Hematopoietic multipotent progenitor cell treated with erythropoietin and hydrocortisone succinate and interleukin-3 and kit ligand, for 8 days (in vitro differentiated cells): ENCODE results near the gene ZNF441.
A peak's percentile ranks its signal among the peaks of the same experiment; 100 is the strongest.
"Not testable (repeated sequence)": the region's sequence is repeated elsewhere in the genome, so short reads cannot be mapped to it uniquely, and the experiment has no call there.

ENCODE experiments used
- DNase-seq: peaks from one replicate; pipeline ENCODE4 v3.0.0-alpha.2; 2015

Gene ZNF441

DNA sequence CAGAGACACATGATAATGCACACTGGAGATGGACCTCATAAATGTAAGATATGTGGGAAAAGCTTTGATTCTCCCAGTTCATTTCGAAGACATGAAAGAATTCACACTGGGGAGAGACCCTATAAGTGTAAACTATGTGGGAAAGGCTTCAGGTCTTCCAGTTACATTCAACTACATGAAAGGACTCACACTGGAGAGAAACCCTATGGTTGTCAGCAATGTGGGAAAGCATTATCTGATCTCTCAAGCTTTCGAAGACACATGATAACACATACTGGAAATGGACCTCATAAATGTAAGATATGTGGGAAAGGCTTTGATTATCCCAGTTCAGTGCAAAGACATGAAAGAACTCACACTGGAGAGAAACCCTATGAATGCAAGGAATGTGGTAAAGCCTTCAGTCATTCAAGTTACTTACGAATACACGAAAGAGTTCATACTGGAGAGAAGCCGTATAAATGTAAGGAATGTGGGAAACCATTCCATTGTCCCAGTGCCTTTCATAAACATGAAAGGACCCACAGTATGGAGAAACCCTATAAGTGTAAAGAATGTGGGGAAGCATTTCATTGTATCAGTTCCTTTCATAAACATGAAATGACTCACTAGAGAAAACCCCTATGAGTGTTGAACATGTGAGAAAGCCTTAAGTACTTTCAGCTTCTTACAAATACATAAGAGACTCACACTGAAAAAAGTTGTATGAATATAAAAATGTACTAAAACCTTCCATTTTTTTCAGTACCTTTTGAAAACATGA, 14.7 kb downstream of the ZNF441 start:
- DNase-seq = no peak

DNA sequence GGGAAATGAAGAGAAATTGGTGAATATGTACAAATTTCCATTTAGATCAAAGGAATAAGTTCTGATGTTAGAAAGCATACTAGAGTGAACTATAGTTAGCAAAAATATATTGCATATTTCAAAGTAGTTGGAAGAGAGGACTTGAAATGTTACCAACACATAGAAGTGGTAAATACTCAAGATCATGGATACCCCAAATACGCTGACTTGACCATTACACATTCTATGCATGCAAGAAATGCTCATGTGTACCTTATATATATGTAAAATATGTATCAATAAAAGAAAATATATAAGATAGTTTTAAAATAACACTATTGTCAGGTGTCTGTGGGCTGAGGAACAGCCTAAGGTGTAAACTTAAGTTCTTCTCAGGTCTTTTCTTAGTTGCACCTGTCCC, 17.0 kb downstream of the ZNF441 start:
- no peak for DNase-seq

GRCh38 chr19:11784356-11784755, 17.6 kb downstream of the ZNF441 start:
- DNase-seq = no peak

GRCh38 chr19:11787536-11787935, 20.7 kb downstream of the ZNF441 start:
- DNase-seq = no peak

DNA sequence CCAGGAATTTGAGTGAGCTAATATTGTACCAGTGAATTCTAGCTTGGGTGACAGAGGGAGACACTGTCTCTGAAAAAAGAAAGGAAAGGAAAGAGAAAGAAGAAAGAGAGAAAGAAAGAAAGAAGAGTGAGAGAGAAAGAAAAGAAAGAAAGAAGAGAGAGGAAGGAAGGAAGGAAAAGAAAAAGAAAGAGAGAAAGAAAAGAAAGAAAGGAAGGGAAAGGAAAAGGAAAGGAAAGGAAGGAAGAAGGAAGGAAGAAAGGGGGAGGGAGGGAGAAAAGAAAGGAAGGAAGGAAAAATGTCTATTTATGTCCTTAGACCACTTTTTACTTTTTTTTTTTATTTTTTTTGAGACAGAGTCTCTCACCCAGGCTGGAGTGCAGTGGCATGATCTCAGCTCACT, 26.1 kb downstream of the ZNF441 start:
- DNase-seq = no peak

DNA sequence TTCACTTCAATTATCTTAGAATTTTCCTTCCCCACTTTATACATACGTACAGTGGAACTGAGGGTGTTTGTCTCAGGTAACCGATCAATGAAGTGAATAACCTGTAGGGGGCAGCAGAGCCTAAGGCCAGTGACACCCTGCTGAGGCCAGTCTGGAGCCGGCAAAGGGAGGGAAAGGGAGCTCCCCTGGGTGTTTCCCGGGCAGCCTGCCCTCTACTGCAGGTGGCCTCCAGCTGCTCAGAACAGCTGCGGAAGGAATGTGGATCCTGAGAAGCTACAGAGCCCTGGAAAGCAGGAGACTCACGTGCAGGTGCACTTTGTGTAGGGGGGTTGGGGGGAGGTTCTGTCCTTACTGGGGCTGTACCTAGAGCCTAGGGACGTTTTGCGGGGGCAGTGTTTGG, 30.7 kb downstream of the ZNF441 start:
- DNase-seq = peak; percentile 92

DNA sequence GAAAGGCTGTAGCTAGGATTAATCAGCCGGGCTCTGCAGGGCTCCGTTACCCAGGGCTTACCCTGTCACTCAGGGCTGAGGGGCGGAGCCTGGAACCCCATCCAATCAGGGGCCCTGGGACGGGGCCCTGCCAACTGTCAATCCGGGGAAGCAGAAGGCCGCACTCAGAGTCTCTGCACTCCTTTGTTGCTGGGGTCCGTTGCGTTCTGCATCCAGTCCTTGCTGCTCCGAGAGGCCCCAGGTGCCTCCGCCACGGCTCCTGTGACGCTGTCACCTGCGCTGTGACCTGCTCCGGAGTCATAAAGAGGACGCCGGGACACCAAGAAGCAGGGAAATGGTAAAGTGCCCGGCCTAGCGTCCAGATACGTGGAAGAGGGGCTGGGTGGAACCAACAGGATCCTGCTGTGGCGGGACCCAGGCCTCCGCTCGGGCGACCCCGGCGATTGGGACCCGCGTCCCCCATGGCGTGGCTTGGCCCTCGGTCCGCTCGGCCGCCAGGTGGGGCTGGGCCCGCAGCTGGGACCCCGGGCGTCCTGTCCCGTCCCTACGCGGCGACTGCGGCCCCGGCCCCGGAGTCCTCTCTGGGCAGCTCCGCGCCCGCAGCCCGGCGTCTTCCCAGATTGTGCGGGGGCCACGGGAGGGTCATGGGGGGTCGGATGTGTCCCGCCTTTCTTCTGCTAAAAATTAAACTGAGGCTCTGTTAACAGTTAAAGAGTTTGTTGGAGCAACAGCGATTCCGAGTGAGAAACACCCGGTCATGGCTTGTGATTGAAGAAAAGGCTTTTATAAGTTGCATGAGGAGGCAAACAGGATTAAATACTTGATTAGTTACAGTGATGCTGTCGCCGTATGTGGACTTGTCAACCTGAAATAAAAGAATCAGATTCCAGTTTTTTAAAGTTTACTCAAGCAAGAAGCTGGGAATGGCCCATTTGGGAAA, 31.9 kb downstream of the ZNF441 start, which contains the start of gene ZNF491:
Gene ZNF491, plus strand, starts transcription at position 133 of the 940 bp plus-strand sequence. CDS start 7,431 bp downstream, outside the sequence.
- peak; percentile 93 for DNase-seq

DNA sequence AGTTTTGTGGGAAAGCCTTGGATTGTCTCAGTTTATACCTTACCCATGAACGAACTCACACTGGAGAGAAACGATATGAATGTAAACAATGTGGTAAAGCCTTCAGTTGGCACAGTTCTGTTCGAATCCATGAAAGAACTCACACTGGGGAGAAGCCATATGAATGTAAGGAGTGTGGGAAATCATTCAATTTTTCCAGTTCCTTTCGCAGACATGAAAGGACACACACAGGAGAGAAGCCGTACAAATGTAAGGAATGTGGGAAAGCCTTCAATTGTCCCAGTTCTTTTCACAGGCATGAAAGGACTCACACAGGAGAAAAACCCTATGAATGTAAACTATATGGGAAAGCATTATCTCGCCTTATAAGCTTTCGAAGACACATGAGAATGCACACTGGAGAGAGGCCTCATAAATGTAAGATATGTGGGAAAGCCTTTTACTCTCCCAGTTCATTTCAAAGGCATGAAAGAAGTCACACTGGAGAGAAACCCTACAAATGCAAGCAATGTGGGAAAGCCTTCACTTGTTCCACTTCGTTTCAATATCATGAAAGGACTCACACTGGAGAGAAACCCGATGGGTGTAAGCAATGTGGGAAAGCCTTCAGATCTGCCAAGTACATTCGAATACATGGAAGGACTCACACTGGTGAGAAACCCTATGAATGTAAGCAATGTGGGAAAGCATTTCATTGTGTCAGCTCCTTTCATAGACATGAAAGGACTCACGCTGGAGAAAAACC, 39.7 kb downstream of the ZNF441 start:
- DNase-seq = no peak

GRCh38 chr19:11807099-11807380, 40.2 kb downstream of the ZNF441 start:
- no peak for DNase-seq

DNA sequence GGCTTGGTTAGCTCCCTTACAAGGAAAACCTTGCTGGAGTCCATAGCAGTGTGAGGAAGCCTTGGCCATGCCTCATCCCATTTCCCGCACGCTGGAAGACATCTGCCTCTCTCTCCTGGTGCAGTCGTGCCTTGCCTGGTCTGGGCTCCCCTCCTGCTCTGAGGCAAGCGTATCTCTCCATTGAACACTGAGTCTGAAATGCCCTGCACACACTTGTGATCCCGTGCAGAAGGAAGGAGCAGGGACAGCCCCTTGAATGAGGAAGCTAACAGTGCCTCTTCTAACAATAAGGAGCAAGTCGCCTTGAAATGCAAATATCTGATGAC, 46.9 kb downstream of the ZNF441 start:
- no peak for DNase-seq

- DNase-seq = peak; percentile 94
Measured at GRCh38 chr19:11814029-11814699, 47.4 kb downstream of the ZNF441 start, which contains the start of gene ZNF440. Gene ZNF440 (plus strand): TSS chr19:11814273. CDS start chr19:11814448, 175 bp downstream.

- DNase-seq = peak; percentile 46
Measured at GRCh38 chr19:11814700-11815035, 47.9 kb downstream of the ZNF441 start.

- no peak for DNase-seq
Measured at GRCh38 chr19:11821474-11822109, 54.8 kb downstream of the ZNF441 start.

DNA sequence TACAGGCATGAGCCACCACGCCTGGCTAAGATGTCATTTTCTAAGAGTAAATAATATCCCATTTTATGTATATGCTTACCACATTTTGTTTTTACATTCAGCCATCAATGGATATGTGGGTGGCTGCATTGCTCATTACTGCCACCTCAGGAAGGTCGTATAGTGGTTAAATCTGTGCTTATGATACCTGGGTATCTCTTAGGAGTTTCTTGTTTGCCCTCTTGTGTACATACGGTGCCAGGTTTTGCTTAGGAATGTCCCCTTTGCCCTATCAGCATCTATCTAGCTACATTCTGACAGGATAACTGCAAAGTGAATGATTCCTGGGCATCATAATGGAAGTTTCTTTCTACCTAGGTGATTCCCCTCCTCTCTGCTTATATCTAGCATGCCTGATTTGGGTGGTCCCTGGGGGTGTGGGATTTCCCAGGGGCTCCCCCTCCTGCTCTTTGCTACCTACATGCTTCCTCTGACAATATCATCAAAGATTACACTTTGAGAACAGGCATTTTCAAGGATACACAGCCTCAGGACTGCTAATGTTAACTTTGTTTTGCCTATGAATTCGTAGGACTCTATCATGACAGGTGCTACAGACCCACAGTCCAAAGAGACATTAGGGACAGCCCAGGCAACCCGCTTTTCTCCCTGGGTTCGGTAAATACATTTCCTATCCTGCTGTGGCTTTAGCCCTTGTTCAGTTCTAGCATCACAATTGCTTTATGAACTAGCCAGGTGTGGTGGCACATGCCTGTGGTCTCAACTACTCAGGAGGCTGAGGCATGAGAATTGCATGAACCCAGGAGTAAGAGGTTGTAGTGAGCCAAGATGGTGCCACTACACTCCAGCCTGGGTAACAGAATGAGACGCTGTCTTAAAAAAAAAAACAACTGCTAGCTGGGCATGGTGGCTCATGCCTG, 62.4 kb downstream of the ZNF441 start:
- not testable (repeated sequence) for DNase-seq

DNA sequence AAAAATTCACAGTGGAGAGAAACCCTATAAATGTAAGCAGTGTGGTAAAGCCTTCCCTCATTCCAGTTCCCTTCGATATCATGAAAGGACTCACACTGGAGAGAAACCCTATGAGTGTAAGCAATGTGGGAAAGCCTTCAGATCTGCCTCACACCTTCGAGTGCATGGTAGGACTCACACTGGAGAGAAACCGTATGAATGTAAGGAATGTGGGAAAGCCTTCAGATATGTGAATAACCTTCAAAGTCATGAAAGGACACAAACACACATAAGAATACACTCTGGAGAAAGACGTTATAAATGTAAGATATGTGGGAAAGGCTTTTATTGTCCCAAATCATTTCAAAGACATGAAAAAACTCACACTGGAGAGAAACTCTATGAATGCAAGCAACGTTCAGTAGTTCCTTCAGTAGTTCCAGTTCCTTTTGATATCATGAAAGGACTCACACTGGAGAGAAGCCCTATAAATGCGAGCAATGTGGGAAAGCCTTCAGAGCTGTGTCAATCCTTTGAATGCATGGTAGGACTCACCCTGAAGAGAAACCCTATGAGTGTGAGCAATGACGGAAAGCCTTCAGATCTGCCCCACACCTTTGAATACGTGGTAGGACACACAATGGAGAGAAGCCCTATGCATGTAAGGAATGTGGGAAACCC, 65.6 kb downstream of the ZNF441 start:
- DNase-seq = no peak

DNA sequence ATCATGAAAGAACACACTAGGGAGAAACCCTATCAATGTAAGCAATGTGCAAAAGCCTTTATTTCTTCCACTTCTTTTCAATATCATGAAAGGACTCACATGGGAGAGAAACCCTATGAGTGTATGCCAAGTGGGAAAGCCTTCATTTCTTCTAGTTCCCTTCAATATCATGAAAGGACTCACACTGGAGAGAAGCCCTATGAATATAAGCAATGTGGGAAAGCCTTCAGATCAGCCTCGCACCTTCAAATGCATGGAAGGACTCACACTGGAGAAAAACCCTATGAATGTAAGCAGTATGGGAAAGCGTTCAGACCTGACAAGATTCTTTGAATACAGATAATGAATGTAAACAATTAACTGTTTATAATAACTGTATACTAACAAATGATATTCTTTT, 66.7 kb downstream of the ZNF441 start:
- no peak for DNase-seq
